HG03558 (cell line): ENCODE measurements around the gene SELENOS.
A peak's percentile ranks its signal among the peaks of the same experiment; 100 is the strongest.

Experiments used
- ATAC-seq: cut with Tn5 transposase; IDR thresholded peaks from one replicate; pipeline ENCODE4 v1.9.1; 2021; ENCODE audit warnings: moderate number of reproducible peaks; ENCODE audit not compliant: unreplicated experiment; ENCODE audit errors: extremely low read depth

Gene SELENOS

GRCh38 chr15:101254157-101255050 lies 22.9 kb downstream of the SELENOS start:
- no peak for ATAC-seq

GRCh38 chr15:101252836-101253235 lies 24.4 kb downstream of the SELENOS start:
- ATAC-seq, result peak; percentile 3

GRCh38 chr15:101251830-101252820 lies 25.2 kb downstream of the SELENOS start, which contains the start of gene CHSY1:
CHSY1 (minus strand) TSS chr15:101252048; CDS start chr15:101251456, 592 bp downstream.
- ATAC-seq, result peak; percentile 45

- peak; percentile 14 for ATAC-seq
Measured at GRCh38 chr15:101250873-101251829, 26.1 kb downstream of the SELENOS start.

GRCh38 chr15:101250341-101250831 lies 26.9 kb downstream of the SELENOS start:
- no peak for ATAC-seq

- ATAC-seq, result no peak
Measured at GRCh38 chr15:101248274-101248673, 29.0 kb downstream of the SELENOS start.

- no peak for ATAC-seq
Measured at GRCh38 chr15:101246824-101247745, 30.2 kb downstream of the SELENOS start.

GRCh38 chr15:101246391-101246790 lies 30.9 kb downstream of the SELENOS start:
- no peak for ATAC-seq

GRCh38 chr15:101244889-101245668 lies 32.2 kb downstream of the SELENOS start:
- no peak for ATAC-seq

GRCh38 chr15:101244036-101244781 lies 33.1 kb downstream of the SELENOS start:
- ATAC-seq, result no peak

- no peak for ATAC-seq
Measured at GRCh38 chr15:101243420-101243819, 33.9 kb downstream of the SELENOS start.

- ATAC-seq, result no peak
Measured at GRCh38 chr15:101242999-101243336, 34.3 kb downstream of the SELENOS start.

- ATAC-seq, result peak; percentile 53
Measured at GRCh38 chr15:101242160-101242998, 34.9 kb downstream of the SELENOS start.

- ATAC-seq, result no peak
Measured at GRCh38 chr15:101240358-101240757, 36.9 kb downstream of the SELENOS start.

- ATAC-seq, result no peak
Measured at GRCh38 chr15:101239724-101240136, 37.6 kb downstream of the SELENOS start.

GRCh38 chr15:101237251-101237650 lies 40.0 kb downstream of the SELENOS start:
- no peak for ATAC-seq
